ENCODE measurements around the gene MAK.

GRCh38 chr6:10824297-10824696 lies 14.0 kb downstream of the MAK start:
- no peak for TF ChIP-seq CTCF (conservative IDR thresholded peaks at IDR 0.05 in 1 of 2, IDR thresholded peaks at IDR 0.05 in 1 of 2; ENCODE audit: extremely low read depth in 1 of 2, insufficient read depth in 1 of 2, low read depth in 1 of 2, low read length in 2 of 2)
- TF ChIP-seq EZH2 (IDR thresholded peaks at IDR 0.05; ENCODE audit: borderline replicate concordance, low read length) = no peak

Data from mammary epithelial cell (primary cell).